SU-DHL-6 (cell line): ENCODE results near the gene SORL1.
"Not testable (repeated sequence)": the region's sequence is repeated elsewhere in the genome, so short reads cannot be mapped to it uniquely, and the experiment has no call there.

Source experiments
- H2AFZ ChIP-seq: fragments of 200-600 bp; sonication (generic); 2 replicates; pipeline ENCODE4 v1.6.1; 2014; ENCODE audit warnings: low read depth, mild to moderate bottlenecking, moderate library complexity, mixed read lengths, antibody characterized with exemption, low read length; ENCODE audit not compliant: severe bottlenecking
- H3F3A ChIP-seq: fragments of 200-600 bp; shearing (Covaris generic); 2 replicates; pipeline ENCODE4 v1.6.0; 2016; ENCODE audit warnings: antibody characterized with exemption, mild to moderate bottlenecking; ENCODE audit not compliant: insufficient read depth
- H3K27ac ChIP-seq: fragments of 200-600 bp; sonication (generic); 2 replicates; pipeline ENCODE4 v1.5.1; 2016; ENCODE audit warnings: low read depth, mild to moderate bottlenecking, low read length, moderate library complexity, mixed read lengths
- H3K27me3 ChIP-seq: fragments of 200-600 bp; sonication (generic), shearing (Covaris generic); 2 replicates; pipeline ENCODE4 v1.6.0; 2014; ENCODE audit warnings: mild to moderate bottlenecking, low read length
- H3K36me3 ChIP-seq: fragments of 200-600 bp; sonication (generic); 2 replicates; pipeline ENCODE4 v1.6.1; 2014; ENCODE audit warnings: mild to moderate bottlenecking, low read length, mixed read lengths
- H3K4me2 ChIP-seq: fragments of 300-600, 200-600 bp; shearing (Covaris generic), sonication (generic); 2 replicates; pipeline ENCODE4 v1.6.0; 2014; ENCODE audit warnings: low read length, low read depth, mild to moderate bottlenecking; ENCODE audit not compliant: poor library complexity, severe bottlenecking
- H3K4me3 ChIP-seq: fragments of 200-600 bp; sonication (generic); 2 replicates; pipeline ENCODE4 v1.5.1; 2014; ENCODE audit warnings: antibody characterized with exemption, low read length, mild to moderate bottlenecking, mixed read lengths; ENCODE audit not compliant: insufficient read depth, poor library complexity, severe bottlenecking
- H3K79me2 ChIP-seq: fragments of 200-600 bp; sonication (generic); 2 replicates; pipeline ENCODE4 v1.6.1; 2014; ENCODE audit warnings: mild to moderate bottlenecking, low read length, moderate library complexity; ENCODE audit not compliant: insufficient read depth
- H3K9ac ChIP-seq: fragments of 200-600 bp; sonication (generic); 2 replicates; pipeline ENCODE4 v1.7.0; 2014; ENCODE audit warnings: mild to moderate bottlenecking, low read length
- H3K9me2 ChIP-seq: fragments of 200-600 bp; sonication (generic); replicated peaks from 2 replicates; pipeline ENCODE4 v1.6.1; 2014; ENCODE audit warnings: low read length; ENCODE audit not compliant: insufficient read depth
- H3K9me3 ChIP-seq: fragments of 200-600 bp; sonication (generic); 2 replicates; pipeline ENCODE4 v1.6.1; 2014; ENCODE audit warnings: low read length, mixed read lengths; ENCODE audit not compliant: insufficient read depth
- H4K20me1 ChIP-seq: fragments of 200-600 bp; sonication (generic); 2 replicates; pipeline ENCODE4 v1.6.1; 2014; ENCODE audit warnings: low read depth, mild to moderate bottlenecking, antibody characterized with exemption, low read length, moderate library complexity, mixed read lengths
- EZH2phosphoT487 ChIP-seq: fragments of 200-600 bp; sonication (generic), shearing (Covaris generic); conservative IDR thresholded peaks from 2 replicates; pipeline ENCODE4 v1.6.1; 2018; ENCODE audit warnings: mild to moderate bottlenecking, antibody characterized with exemption, low read length, moderate library complexity, mixed read lengths
- TF ChIP-seq, protein P1 (sequence below): fragments of 200-600 bp; sonication (generic); IDR thresholded peaks from one replicate; pipeline ENCODE4 v1.5.1; 2017; ENCODE audit warnings: antibody characterized with exemption, mild to moderate bottlenecking, low read length, moderate library complexity; ENCODE audit not compliant: insufficient read depth, poor library complexity, severe bottlenecking

The SORL1 gene

DNA sequence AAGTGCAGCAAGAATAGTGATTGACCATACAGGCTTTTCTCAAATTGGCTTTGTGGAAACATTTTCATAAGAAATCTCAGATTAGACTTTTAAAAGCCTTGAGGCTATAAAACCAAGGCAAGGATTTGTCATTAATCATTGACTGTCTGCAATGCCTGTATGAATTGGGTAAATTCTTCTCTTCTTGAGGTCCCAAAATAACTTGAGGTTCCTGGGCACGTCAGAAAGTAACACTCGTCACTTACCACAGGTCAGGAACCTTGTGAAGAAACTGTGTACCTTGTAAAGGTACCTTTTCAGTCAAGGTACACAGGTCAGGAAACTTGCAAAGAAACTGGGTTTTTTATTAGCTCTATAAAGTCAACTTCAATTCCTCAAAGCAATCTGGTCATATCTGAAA is 43.3 kb upstream of the SORL1 start:
- no peak overlapping the region for H3K27ac ChIP-seq
- H3F3A ChIP-seq = peaks cover 3% of the 10 kb centered on the region; the same call in 1 of the 2 replicates
- no peaks in the 10 kb centered on the region for H3K9me2 ChIP-seq

DNA sequence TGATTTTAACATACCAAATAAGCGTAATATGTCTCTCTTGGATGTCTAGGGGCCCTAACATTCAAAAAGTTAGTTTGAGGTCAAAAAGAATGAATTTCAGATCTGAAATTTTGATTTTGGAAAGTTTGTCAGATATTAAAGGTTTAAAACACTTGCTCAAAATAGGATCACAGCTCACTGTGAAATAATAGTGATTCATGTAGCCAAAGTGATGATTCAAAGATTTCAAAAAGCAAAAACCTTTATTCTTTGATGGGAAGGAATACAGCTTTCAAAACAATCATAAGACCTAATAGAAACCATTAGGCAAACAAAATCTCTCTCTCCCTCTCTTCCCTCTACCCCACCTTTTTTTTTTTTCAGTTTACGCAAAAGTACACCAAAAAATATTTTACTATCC is 42.1 kb upstream of the SORL1 start:
- H3K9me2 ChIP-seq, H3K9ac ChIP-seq, H3K36me3 ChIP-seq, H3K79me2 ChIP-seq, H4K20me1 ChIP-seq, H3K4me3 ChIP-seq, H3K27ac ChIP-seq, H3F3A ChIP-seq, H3K27me3 ChIP-seq, H3K4me2 ChIP-seq, H3K9me3 ChIP-seq, H2AFZ ChIP-seq: not testable (repeated sequence)

More for the DNA sequence above, 43.3 kb upstream of the SORL1 start:
- no peaks in the 10 kb centered on the region for H3K79me2 ChIP-seq
- H2AFZ ChIP-seq = no peak overlapping the region
- H3K4me2 ChIP-seq = no peak overlapping the region
- H3K36me3 ChIP-seq = no peaks in the 10 kb centered on the region
- no peak overlapping the region for H3K9ac ChIP-seq
- H3K9me3 ChIP-seq = no peaks in the 10 kb centered on the region
- H4K20me1 ChIP-seq = no peaks in the 10 kb centered on the region
- no peak overlapping the region for H3K4me3 ChIP-seq
- TF ChIP-seq, protein P1, sequence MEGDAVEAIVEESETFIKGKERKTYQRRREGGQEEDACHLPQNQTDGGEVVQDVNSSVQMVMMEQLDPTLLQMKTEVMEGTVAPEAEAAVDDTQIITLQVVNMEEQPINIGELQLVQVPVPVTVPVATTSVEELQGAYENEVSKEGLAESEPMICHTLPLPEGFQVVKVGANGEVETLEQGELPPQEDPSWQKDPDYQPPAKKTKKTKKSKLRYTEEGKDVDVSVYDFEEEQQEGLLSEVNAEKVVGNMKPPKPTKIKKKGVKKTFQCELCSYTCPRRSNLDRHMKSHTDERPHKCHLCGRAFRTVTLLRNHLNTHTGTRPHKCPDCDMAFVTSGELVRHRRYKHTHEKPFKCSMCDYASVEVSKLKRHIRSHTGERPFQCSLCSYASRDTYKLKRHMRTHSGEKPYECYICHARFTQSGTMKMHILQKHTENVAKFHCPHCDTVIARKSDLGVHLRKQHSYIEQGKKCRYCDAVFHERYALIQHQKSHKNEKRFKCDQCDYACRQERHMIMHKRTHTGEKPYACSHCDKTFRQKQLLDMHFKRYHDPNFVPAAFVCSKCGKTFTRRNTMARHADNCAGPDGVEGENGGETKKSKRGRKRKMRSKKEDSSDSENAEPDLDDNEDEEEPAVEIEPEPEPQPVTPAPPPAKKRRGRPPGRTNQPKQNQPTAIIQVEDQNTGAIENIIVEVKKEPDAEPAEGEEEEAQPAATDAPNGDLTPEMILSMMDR = no peak
- no peaks in the 10 kb centered on the region for H3K27me3 ChIP-seq

DNA sequence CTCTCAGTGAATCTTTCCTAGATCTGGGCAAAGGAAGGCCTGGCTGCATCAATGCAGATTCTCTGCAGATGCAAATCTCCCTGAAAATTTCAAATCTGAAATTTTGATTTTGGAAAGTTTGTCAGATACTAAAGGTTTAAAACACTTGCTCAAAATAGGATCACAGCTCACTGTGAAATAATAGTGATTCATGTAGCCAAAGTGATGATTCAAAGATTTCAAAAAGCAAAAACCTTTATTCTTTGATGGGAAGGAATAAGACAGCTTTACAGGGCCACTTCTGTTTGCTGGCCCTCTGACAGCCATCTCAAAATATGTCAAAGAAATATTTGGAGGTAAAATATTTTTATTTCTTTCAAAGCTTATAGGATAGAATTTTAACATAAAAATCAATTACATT is 40.8 kb upstream of the SORL1 start:
- H3K9me3 ChIP-seq, H3K27me3 ChIP-seq, H3K4me2 ChIP-seq, H3F3A ChIP-seq, H3K4me3 ChIP-seq, H3K9me2 ChIP-seq, H3K9ac ChIP-seq, H2AFZ ChIP-seq, H4K20me1 ChIP-seq, H3K79me2 ChIP-seq, H3K36me3 ChIP-seq, H3K27ac ChIP-seq: not testable (repeated sequence)

DNA sequence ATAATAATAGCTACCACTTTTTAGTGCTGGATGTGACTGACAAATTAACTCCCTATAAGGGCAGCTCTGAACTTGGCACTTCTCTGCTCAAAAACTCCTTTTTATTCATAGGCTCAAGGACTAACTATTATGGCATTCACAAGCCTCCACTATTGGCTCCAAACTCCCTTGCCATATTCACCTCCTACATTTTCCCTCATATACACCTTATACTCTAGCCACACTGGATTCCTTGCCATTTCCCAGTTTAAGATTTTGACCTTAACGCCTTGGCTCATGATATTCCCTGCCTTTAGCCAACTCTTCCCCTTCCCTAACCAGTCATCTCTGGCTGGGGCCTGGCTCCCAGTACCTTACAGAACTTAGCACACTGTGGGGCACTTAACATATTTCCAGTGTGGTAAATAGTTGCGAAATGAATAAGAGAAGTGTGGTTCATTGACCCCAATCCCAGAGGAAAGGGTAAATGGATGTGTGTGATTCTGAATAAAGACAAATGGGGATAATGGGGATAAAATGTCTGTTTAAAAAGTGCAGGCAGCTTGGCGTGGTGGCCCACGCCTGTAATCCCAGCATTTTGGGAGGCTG is 40.0 kb upstream of the SORL1 start:
- Histone ChIP-seq H4K20me1 (no peaks in the 10 kb centered on the region), H3K4me2 (no peak overlapping the region), H3K4me3 (no peak overlapping the region), H3K36me3 (no peaks in the 10 kb centered on the region), H3K27ac (no peak overlapping the region), H2AFZ (no peak overlapping the region), H3K9me3 (no peaks in the 10 kb centered on the region), H3F3A (peaks cover 3% of the 10 kb centered on the region; the same call in 1 of the 2 replicates), H3K9ac (no peak overlapping the region), H3K27me3 (no peaks in the 10 kb centered on the region), H3K9me2 (no peaks in the 10 kb centered on the region), H3K79me2 (no peaks in the 10 kb centered on the region)
- TF ChIP-seq, protein P1 = no peak
- TF ChIP-seq EZH2phosphoT487 = no peak
